AG09319 (cell line): ENCODE data around the gene LHX1.

Experiments used
- DNase-seq: peaks from one replicate; pipeline ENCODE4 v3.0.0-alpha.2; 2010; ENCODE audit warnings: low read depth; ENCODE audit errors: extremely low read depth
- CTCF ChIP-seq: IDR thresholded peaks from 2 replicates; pipeline ENCODE4 v1.5.1; 2011; ENCODE audit warnings: low read depth, mild to moderate bottlenecking, inconsistent platforms, low read length, moderate library complexity

LHX1 gene

GRCh38 chr17:36935671-36936454 is 1.4 kb upstream of the LHX1 start:
- no peak for DNase-seq
- TF ChIP-seq CTCF, result no peak

GRCh38 chr17:36936455-36937000 is 747 bp upstream of the LHX1 start:
- no peak for DNase-seq
- no peak for TF ChIP-seq CTCF

DNA sequence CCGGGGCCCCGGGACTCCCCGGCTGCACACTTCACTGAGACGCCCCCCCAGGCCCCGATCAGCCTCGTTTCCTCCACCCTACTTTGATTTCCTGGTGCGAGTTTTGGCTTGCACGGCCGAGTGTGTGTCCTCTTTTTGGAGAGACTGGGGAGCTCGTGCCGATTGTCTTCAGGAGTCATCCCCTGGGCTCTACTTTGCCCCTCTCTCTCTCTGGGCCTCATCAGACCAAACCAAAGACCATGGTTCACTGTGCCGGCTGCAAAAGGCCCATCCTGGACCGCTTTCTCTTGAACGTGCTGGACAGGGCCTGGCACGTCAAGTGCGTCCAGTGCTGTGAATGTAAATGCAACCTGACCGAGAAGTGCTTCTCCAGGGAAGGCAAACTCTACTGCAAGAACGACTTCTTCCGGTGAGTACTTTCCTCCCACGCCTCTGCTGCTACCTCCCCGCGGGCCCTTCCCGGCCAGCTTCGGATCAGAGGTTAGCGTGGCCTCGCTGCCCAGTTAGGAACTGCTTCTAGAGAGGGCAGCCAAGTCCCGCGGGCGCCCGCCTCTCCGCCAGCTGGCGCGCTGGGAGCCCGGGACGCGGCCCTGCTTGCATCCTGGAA is 787 bp downstream of the LHX1 start:
- DNase-seq, result no peak
- TF ChIP-seq CTCF, result no peak

DNA sequence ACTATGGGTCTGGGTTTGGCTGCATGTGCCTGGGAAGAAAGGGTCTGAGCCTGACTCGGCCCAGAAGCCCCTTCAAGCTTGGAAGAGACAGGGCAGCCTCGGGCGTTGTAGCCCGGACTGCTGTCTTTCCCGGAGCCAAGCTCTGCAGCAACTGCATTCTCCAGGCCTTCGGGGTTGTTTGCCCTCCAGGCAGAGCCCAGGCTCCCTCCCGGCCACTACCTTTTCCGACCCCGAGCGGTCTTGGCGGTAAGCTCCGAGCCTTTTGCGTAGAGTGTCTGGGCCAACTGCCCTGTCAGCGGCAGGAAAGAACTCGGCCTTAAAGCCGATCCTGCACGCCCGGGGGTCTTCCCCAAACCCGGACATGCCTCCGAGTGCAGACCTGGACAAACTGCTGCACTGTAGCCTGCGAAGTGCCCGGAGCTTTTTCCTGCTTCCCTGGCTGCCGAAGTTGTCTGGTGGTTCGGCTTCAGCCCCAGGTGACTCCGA is 1.3 kb downstream of the LHX1 start:
- no peak for TF ChIP-seq CTCF
- DNase-seq, result no peak

GRCh38 chr17:36939052-36939801 is 2.0 kb downstream of the LHX1 start:
- TF ChIP-seq CTCF, result no peak
- no peak for DNase-seq

DNA sequence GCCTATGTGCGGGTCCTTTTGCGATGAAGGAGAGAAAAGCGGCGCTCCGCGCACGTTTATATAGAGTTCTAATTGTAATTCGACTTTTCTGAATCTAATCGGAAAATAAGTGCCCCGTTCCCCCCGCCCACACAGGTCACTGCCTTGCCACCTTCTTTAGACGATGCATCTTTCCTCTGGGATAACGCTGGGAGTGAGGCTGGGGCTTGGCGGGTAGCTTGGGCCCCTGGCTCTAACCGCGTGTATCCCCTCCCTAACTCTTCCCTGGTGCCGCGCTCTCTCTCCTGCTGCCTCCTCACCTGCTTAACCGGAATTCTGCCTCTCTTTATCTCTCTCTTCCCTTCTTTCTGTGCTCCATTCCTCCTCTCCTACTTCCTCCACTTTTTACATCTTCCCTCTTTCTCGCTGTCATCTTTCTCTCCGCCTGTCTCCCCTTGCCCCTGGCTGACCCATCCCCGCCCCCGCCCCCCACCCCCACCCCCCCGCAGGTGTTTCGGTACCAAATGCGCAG is 2.6 kb downstream of the LHX1 start:
- no peak for TF ChIP-seq CTCF
- no peak for DNase-seq
